B cell (primary cell): ENCODE measurements around the gene CUL9. TPM values are rescaled to one million over a fixed set of nuclear protein-coding genes. Genes with fewer than 3 reads are reported as not detected.
A peak's percentile ranks its signal among the peaks of the same experiment; 100 is the strongest.

ENCODE experiments used
- ATAC-seq: fragments of 200-7000 bp; cut with Tn5 transposase; one replicate; pipeline ENCODE4 v1.10.0; 2021; ENCODE audit warnings: low read depth, mild to moderate bottlenecking, moderate number of reproducible peaks, moderate library complexity
- CTCF ChIA-PET: fragments of 350-600 bp; sonication (Branson Sonifier 250); formaldehyde crosslinking; loops from one replicate; lab custom pipeline; 2021; ENCODE audit warnings: antibody characterized with exemption, inconsistent platforms; lab: Charles Lee
- POLR2A ChIA-PET: fragments of 350-600 bp; sonication (Branson Sonifier 250); formaldehyde crosslinking; loops from one replicate; lab custom pipeline; 2021; ENCODE audit warnings: antibody characterized with exemption; lab: Charles Lee
- DNase-seq: peaks from one replicate; pipeline ENCODE4 v3.0.0; 2013
- H2AFZ ChIP-seq: 2 replicates; pipeline ENCODE4 v1.6.1; 2012; ENCODE audit warnings: mild to moderate bottlenecking, low read depth, low read length; ENCODE audit not compliant: insufficient read depth, poor library complexity, severe bottlenecking
- H3K27ac ChIP-seq, 2 donors: 1 replicate in 1 of 2; 2 replicates in 1 of 2; pipeline ENCODE4 v1.5.1; 2012 to 2013; ENCODE audit warnings: low read length in 2 of 2, mild to moderate bottlenecking in 2 of 2, moderate library complexity in 1 of 2
- H3K27me3 ChIP-seq, 4 experiments: fragments of 200-600 bp in 1 of 4; sonication (generic) in 1 of 4; replicated peaks in 1 of 4; 1 replicate in 2 of 4; 2 replicates in 2 of 4; pipeline versions ENCODE4 v1.6.1 to v1.7.0; 2013 to 2016; ENCODE audit warnings: low read length in 3 of 4, mild to moderate bottlenecking in 2 of 4, mixed read lengths in 1 of 4, moderate library complexity in 1 of 4; ENCODE audit not compliant: insufficient read depth in 4 of 4, control insufficient read depth in 3 of 4; ENCODE audit errors: control extremely low read depth in 1 of 4
- H3K36me3 ChIP-seq, 2 experiments: replicated peaks in 1 of 2; 1 replicate in 1 of 2; 2 replicates in 1 of 2; pipeline versions ENCODE4 v1.6.1 to v1.7.1; 2013; ENCODE audit warnings: low read length in 1 of 2; ENCODE audit not compliant: insufficient read depth in 2 of 2, control insufficient read depth in 1 of 2; ENCODE audit errors: control extremely low read depth in 1 of 2, extremely low read depth in 1 of 2
- H3K4me1 ChIP-seq, 2 donors: fragments of 200-600 bp in 1 of 2; sonication (generic) in 1 of 2; 1 replicate in 1 of 2; 2 replicates in 1 of 2; pipeline versions ENCODE4 v1.5.1 to v1.6.1; 2013 to 2017; ENCODE audit warnings: low read length in 2 of 2; ENCODE audit not compliant: control insufficient read depth in 2 of 2, insufficient read depth in 2 of 2
- H3K4me2 ChIP-seq: replicated peaks from 2 replicates; pipeline ENCODE3; 2012; ENCODE audit warnings: mild to moderate bottlenecking, low read depth, low read length; ENCODE audit not compliant: poor library complexity, severe bottlenecking
- H3K4me3 ChIP-seq, 5 experiments: fragments of 200-600 bp in 1 of 5; sonication (generic) in 1 of 5; 1 replicate in 3 of 5; 2 replicates in 2 of 5; pipeline versions ENCODE4 v1.5.1 to v1.7.0; 2011 to 2016; ENCODE audit warnings: low read length in 4 of 5, mild to moderate bottlenecking in 4 of 5, low read depth in 2 of 5, control low read depth in 1 of 5, moderate library complexity in 1 of 5; ENCODE audit not compliant: insufficient read depth in 1 of 5; ENCODE audit errors: control extremely low read depth in 1 of 5, extremely low read depth in 1 of 5
- H3K79me2 ChIP-seq: fragments of 200-600 bp; sonication (generic); one replicate; pipeline ENCODE4 v1.6.0; 2016; ENCODE audit warnings: low read length; ENCODE audit not compliant: control insufficient read depth, insufficient read depth
- H3K9ac ChIP-seq: fragments of 200-600 bp; sonication (generic); 2 replicates; pipeline ENCODE4 v1.6.1; 2017; ENCODE audit warnings: mild to moderate bottlenecking, low read length, moderate library complexity
- H3K9me3 ChIP-seq, 3 donors: one replicate each; pipeline versions ENCODE4 v1.6.1 to v1.7.1; 2013; ENCODE audit warnings: low read length in 2 of 3; ENCODE audit not compliant: control insufficient read depth in 2 of 3, insufficient read depth in 1 of 3; ENCODE audit errors: control extremely low read depth in 1 of 3
- H4K20me1 ChIP-seq: 2 replicates; pipeline ENCODE4 v1.6.0; 2012; ENCODE audit warnings: mild to moderate bottlenecking, low read length; ENCODE audit not compliant: insufficient read depth, control insufficient read depth, poor library complexity, severe bottlenecking
- H3K27ac Mint-ChIP-seq: one replicate; pipeline ENCODE4 v1.8.0; 2021; ENCODE audit warnings: mixed read lengths
- H3K27me3 Mint-ChIP-seq: one replicate; pipeline ENCODE4 v1.8.0; 2021; ENCODE audit warnings: mixed read lengths
- H3K4me1 Mint-ChIP-seq: one replicate; pipeline ENCODE4 v1.8.0; 2021; ENCODE audit warnings: mixed read lengths
- H3K4me3 Mint-ChIP-seq: one replicate; pipeline ENCODE4 v1.8.0; 2021; ENCODE audit warnings: mixed read lengths
- H3K9me3 Mint-ChIP-seq: one replicate; pipeline ENCODE4 v1.8.0; 2022; ENCODE audit warnings: mixed read lengths; ENCODE audit not compliant: insufficient read depth
- EZH2 ChIP-seq: IDR thresholded peaks from 2 replicates; pipeline ENCODE4 v1.6.1; 2012; ENCODE audit warnings: borderline replicate concordance, low read depth, mild to moderate bottlenecking, moderate library complexity, low read length; ENCODE audit not compliant: insufficient read depth, poor library complexity, severe bottlenecking
- WGBS: methylation state at CpG from one replicate; pipeline ENCODE4 v1.1.5; 2013; ENCODE audit warnings: missing lambda C conversion rate; ENCODE audit not compliant: insufficient coverage; 5-methylcytosine and 5-hydroxymethylcytosine counted together
- intact Hi-C: fragments of 100-400 bp; cut with micrococcal nuclease; formaldehyde crosslinking; loops from one replicate; pipeline ENCODE4 v1.10.0; 2022
- polyA plus RNA-seq: library from polyadenylated mRNA; depleted of rRNA; stranded (reverse); fragments of >200 nt; gene quantifications from 2 replicates; pipeline ENCODE4 v1.2.3, GENCODE V29; 2012
- total RNA-seq, 2 donors: library from RNA; stranded (reverse); fragments of 120-200 nt in 1 of 2; gene quantifications; 1 replicate in 1 of 2; 2 replicates in 1 of 2; pipeline versions ENCODE4 v1.2.3 to v1.2.4, GENCODE V29; 2013 to 2022
- TF ChIP-seq, protein P1 (sequence below): fragments of 200-600 bp; IDR thresholded peaks from one replicate; pipeline ENCODE4 v1.8.0; 2022; ENCODE audit warnings: antibody characterized with exemption, mild to moderate bottlenecking

CUL9 gene
- total and polyA plus RNA-seq, 2 donors (not counting 1 experiment from before 2014, with no cell fraction given): 98.0 to 110 TPM

DNA sequence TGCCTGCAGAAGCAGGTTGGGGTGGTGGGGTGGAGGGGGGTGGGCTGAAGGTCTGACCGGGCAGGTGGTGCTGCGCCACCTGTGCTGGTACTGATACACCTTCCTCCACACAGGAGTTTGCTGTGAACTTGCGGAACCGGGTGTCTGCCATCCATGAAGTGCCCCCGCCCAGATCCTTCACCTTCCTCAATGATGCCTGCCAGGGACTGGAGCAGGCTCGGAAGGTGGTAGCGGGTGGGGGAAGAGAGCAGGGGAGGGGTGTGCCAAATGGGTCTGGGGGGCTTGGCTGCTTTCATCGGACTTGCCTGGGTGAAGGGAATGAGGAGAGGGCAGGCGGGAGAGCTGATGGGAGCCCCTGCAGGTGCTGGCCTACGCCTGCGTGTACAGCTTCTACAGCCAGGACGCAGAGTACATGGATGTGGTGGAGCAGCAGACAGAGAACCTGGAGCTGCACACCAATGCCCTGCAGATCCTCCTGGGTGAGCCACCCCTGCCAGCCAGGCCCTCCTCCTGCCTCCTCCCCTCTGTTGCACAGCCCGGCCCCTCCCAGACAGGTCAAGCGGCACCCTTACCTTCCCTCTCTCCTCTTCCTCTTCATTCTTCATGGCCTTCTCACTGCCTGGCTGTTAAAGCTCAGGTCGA is 40.5 kb downstream of the CUL9 start:
- Histone ChIP-seq H3K9ac (no peak overlapping the region), H3K4me1 (peaks cover 34 to 45% of the 10 kb centered on the region in 2 donors), H2AFZ (no peak overlapping the region), H3K36me3 (peaks cover 0 to 30% of the 10 kb centered on the region in 2 experiments), H3K4me2 (no peak overlapping the region), H3K4me3 (no peak overlapping the region), H3K79me2 (peaks cover 51% of the 10 kb centered on the region), H4K20me1 (no peaks in the 10 kb centered on the region), H3K27ac (peak overlapping the region; percentile 99 to 100), H3K27me3 (no peaks in the 10 kb centered on the region), H3K9me3 (no peaks in the 10 kb centered on the region)
- Mint-ChIP-seq H3K27ac (peak overlapping the region; percentile 99), H3K9me3 (no peaks in the 10 kb centered on the region), H3K4me3 (peak overlapping the region; percentile 20), H3K27me3 (no peaks in the 10 kb centered on the region), H3K4me1 (peaks cover 39% of the 10 kb centered on the region)
- TF ChIP-seq, protein P1, sequence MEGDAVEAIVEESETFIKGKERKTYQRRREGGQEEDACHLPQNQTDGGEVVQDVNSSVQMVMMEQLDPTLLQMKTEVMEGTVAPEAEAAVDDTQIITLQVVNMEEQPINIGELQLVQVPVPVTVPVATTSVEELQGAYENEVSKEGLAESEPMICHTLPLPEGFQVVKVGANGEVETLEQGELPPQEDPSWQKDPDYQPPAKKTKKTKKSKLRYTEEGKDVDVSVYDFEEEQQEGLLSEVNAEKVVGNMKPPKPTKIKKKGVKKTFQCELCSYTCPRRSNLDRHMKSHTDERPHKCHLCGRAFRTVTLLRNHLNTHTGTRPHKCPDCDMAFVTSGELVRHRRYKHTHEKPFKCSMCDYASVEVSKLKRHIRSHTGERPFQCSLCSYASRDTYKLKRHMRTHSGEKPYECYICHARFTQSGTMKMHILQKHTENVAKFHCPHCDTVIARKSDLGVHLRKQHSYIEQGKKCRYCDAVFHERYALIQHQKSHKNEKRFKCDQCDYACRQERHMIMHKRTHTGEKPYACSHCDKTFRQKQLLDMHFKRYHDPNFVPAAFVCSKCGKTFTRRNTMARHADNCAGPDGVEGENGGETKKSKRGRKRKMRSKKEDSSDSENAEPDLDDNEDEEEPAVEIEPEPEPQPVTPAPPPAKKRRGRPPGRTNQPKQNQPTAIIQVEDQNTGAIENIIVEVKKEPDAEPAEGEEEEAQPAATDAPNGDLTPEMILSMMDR: no peak
- TF ChIP-seq EZH2: no peak
- ChIA-PET CTCF (interaction anchor here (0.9 kb wide), 1 partner anchor 24 kb away, joined by 4 read pairs; no protein-coding TSS in a partner anchor), POLR2A (interaction anchor here (0.5 kb wide), 1 partner anchor 140 kb away, joined by 4 read pairs; no protein-coding TSS in a partner anchor)
- WGBS: 86% methylated on average over 8 of the region's 15 CpGs
- intact Hi-C loops: loop anchor here (10.0 kb wide), 1 partner anchor 402 kb away; the partner anchor contains the start of gene GTPBP2
- ATAC-seq (no peak), DNase-seq (no peak)

DNA sequence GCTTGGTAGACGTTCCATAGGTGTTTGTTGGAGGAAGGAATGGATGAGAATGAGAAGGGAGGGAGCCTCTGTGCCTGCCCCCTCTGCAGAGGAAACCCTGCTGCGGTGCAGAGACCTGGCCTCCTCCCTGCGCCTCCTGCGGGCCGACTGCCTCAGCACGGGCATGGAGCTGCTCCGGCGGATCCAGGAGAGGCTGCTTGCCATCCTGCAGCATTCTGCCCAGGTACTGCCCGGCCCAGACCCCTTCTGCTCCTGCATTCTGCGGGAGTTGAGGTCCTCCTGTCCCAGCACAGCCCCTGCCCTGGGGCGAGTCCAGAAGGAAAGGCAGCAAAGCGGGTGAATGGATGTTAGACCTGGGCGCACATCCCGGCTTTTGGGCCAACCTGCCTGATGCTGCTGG is 41.2 kb downstream of the CUL9 start:
- ATAC-seq: no peak
- peak overlapping the region; percentile 99 to 100 for H3K27ac ChIP-seq
- no peaks in the 10 kb centered on the region for H3K27me3 Mint-ChIP-seq
- no peak overlapping the region for H3K9ac ChIP-seq
- peaks cover 42% of the 10 kb centered on the region for H3K4me1 Mint-ChIP-seq
- no peaks in the 10 kb centered on the region for H3K27me3 ChIP-seq
- ChIA-PET CTCF (no interaction called here), POLR2A (interaction anchor here (0.5 kb wide), 1 partner anchor 140 kb away, joined by 4 read pairs; no protein-coding TSS in a partner anchor)
- H3K79me2 ChIP-seq: peaks cover 58% of the 10 kb centered on the region
- peak overlapping the region; percentile 99 for H3K27ac Mint-ChIP-seq
- H4K20me1 ChIP-seq: no peaks in the 10 kb centered on the region
- H3K4me3 Mint-ChIP-seq: peak overlapping the region; percentile 20
- no peak overlapping the region for H2AFZ ChIP-seq
- no peak for DNase-seq
- TF ChIP-seq, protein P1: no peak
- TF ChIP-seq EZH2: no peak
- intact Hi-C loops: loop anchor here (10.0 kb wide), 1 partner anchor 402 kb away; the partner anchor contains the start of gene GTPBP2
- H3K4me2 ChIP-seq: peak overlapping the region; percentile 69
- H3K4me1 ChIP-seq: peaks cover 39 to 51% of the 10 kb centered on the region in 2 donors
- 96% methylated on average over 12 of the region's 14 CpGs for WGBS
- H3K9me3 ChIP-seq: no peaks in the 10 kb centered on the region
- H3K4me3 ChIP-seq: no peak overlapping the region
- peaks cover 0 to 28% of the 10 kb centered on the region in 2 experiments for H3K36me3 ChIP-seq
- no peaks in the 10 kb centered on the region for H3K9me3 Mint-ChIP-seq
